Measurements from ENCODE around the gene NFIC.
"Not testable (repeated sequence)": the region's sequence is repeated elsewhere in the genome, so short reads cannot be mapped to it uniquely, and the experiment has no call there.

The NFIC gene

DNA sequence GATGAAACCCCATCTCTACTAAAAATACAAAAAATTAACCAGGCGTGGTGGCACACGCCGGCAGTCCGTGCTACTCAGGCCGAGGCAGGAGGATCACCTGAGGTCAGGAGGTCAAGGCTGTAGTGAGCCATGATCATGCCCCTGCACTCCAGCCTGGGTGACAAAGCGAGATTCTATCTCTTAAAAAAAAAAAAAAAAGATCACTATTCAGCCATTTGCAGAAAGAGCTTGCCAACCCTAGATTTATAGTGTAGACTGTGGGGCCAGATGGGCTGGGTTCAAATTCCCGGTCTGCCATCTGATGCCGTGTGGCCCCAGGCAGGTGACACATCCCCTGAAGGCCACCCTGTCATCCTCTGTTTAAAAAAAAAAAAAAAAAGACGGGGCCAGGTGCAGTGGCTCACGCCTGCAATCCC lies 85.1 kb downstream of the NFIC start:
- DNase-seq (ENCODE audit: low read depth in 2 of 2) = no peak

DNA sequence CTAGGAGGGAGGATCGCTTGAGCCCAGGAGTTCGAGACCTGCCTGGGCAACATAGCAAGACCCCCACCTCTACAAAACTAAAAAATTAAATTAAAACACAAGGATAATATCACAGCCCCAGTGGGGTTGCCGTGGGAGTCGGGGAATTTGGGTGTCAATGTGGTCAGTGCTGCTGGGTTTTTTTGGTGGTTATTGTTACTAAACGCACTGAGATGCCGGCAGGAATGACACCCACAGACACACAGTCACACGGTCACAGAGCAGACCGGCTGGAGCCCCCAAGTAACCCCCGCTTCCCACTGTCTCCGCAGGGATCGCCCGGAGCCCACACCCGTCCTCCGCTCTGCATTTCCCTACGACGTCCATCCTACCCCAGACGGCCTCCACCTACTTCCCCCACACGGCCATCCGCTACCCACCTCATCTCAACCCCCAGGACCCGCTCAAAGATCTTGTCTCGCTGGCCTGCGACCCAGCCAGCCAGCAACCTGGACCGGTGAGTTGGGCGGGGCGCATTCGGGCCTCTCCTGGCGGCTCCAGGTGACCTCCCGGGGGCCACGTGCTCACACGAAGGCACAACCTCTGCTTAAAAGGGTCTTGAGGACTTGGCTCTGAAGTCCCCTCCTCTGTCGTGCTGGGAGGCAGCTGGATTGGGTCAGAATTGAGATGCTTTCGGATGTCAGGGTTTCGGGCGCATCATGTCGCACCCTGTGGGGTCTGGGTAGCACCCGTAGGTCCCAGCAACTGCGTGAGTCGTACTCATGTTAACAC lies 86.0 kb downstream of the NFIC start:
- DNase-seq (ENCODE audit: low read depth in 2 of 2) = no peak

DNA sequence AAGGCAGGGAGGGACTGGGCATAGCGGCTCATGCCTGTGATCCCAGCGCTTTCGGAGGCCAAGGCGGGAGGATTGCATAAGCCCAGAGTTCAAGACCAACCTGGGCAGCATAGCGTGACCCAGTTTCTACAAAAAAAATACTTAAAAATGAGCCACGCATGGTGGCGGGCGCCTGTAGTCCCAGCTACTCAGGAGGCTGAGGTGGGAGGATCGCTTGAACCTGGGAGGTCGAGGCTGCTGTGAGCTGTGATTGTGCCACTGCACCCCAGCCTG lies 86.5 kb downstream of the NFIC start:
- DNase-seq (ENCODE audit: low read depth in 2 of 2) = not testable (repeated sequence)

DNA sequence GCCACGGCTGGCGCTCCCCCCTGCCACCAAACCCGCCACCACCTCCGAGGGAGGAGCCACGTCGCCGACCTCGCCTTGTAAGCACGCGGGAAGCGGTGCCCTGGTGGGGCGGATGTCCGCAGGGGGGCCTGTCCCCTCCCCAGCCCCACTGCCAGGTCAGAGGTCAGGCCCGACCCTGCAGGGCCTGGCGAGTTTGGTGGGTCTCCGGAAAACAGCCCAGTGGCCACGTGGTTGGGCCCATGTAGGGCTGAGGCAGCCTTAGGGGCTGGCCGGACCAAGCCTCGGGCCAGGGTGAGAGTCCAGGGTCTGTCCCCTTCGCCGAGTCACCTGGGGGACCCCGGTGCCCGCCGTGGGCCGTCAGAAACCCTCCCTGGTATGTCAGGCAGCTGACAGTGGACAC lies 87.5 kb downstream of the NFIC start:
- DNase-seq (ENCODE audit: low read depth in 2 of 2) = no peak

DNA sequence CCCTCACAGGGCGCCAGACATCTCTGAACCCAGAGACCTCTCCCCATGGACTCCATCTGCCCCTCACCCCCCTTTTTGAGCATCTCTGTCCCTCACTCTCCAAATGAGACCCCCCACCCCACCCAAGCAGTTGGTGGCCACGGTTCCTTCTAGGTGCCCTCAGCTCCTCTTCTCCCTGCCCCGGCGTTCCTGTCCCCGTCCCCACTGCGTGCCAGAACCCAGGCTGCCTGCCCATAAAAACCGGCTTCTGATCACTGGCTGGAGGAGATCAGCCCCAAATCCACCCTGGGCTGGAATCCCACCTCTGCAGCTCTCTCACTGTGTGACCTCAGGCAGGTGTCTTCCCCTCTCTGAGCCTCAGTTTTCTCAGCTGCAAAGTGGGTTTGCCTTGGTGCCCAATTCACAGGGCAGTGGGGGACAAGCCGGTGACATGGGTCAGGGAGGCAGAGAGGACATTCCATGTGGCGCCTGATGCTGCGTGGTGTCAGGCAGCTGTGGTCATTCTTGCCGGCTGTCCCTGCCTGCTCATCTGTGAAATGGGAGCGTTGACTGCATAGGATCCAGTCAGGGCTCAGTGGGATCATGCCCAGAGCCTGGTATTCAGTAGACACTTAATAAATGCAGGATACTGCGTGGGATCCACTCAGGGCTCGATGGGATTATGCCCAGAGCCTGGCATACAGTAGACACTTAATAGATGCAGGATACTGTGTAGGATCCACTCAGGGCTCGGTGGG lies 88.4 kb downstream of the NFIC start:
- DNase-seq (ENCODE audit: low read depth in 2 of 2) = no peak

DNA sequence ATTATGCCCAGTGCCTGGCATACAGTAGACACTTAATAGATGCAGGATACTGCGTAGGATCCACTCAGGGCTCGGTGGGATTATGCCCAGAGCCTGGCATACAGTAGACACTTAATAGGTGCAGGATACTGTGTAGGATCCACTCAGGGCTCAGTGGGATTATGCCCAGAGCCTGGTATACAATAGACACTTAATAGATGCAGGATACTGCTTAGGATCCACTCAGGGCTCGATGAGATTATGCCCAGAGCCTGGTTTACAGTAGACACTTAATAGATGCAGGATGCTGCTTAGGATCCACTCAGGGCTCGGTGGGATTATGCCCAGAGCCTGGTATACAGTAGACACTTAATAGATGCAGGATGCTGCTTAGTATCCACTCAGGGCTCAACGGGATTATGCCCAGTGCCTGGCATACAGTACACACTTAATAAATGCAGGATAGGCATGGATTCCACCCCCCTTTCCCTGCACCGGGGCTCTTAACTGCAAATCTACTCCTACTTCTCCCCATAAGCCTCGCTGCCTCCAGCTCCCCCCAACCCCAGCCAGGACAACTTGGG lies 89.1 kb downstream of the NFIC start:
- no peak for DNase-seq (ENCODE audit: low read depth in 2 of 2)

DNA sequence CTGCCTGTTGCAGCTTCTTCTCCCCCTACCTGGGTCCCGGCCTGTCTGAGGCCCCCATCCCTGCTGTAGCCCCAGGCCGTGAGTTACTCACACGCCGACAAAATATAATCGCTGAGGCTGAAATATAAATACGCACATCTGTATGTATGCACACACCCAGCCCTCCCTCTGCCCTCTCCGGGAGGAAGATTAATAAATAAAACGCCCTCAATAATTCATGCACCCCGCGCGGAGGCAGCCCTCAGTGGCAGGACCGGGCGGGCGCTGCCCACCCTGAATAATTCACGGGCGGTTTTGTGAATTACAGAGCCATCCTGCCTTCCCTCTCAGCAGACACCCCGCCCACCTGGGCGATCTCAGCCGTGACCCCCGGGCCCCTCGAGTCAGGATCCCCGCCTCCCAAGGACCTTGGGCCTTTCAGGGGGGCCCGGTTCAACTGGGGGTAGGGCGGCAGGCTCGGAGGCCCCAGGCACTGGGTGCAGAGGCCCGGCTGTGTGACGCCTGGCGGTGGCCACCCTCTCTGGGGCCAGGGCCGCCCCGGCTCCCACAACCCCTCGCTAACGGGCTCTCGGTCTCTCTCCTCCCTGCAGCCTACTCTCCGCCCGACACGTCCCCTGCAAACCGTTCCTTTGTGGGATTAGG lies 89.7 kb downstream of the NFIC start:
- DNase-seq (ENCODE audit: low read depth in 2 of 2) = no peak

DNA sequence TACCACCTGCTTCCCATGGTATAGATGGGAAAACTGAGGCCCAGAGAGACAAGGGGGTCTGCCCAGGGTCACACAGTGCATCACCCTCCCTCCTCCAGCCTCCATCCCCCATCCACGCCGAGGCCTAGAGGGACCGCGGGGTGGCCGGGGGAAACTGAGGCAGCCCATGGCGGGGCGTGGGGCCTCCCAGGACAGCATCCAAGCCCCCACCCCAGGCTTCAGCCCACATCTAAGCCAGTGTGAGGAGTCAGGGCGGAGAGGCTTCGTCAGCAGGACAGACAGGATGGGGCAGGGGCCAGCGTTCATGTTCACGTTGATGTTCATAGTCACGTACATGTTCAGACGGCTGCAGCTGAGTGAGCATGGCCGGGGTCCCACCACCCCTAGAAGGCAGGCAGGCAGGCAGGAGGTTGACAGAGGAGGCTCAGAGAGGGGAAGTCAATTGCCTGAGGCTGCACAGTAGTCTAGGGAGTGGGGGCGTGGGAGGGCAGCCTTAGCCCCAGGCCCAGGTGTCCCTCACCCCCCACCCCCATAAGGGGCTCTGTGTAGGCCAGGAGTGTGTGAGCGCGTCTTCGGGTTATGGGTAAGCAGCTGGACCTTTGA lies 90.6 kb downstream of the NFIC start:
- DNase-seq (ENCODE audit: low read depth in 2 of 2) = no peak

DNA sequence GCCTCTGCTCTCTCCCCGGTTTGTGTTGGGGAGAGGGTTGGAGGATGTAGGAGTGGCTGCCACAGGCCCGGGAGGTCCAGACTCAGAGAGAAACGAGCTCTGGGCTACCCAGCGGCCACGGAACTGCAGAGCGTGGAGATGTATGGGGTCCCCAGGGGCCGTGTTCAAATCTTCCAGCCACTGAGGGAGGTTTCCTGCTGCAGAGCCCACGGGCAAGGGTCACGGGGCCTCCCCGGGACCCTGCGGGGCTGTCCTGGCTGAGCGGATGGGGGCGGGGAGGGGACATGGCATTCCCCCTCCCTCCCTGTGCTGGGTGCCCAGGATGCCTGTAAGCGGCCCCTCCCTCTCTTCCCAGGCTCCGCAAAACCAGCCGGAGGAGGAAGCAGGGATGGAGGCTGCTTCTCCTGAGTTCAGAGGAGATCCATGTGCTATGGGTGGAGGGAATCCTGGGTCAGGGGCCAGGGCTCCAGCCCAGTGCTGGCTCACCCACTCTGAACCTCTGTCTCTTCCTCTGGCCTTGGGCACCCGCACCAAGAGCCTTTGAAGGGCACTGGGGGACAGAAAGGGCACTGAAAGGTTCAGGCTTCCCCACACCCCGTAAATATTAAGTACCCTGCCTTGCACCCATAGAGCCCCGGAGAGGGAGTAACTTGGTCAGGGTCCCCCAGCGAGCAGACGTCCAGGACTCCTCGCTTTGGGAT lies 91.3 kb downstream of the NFIC start:
- no peak for DNase-seq (ENCODE audit: low read depth in 2 of 2)

DNA sequence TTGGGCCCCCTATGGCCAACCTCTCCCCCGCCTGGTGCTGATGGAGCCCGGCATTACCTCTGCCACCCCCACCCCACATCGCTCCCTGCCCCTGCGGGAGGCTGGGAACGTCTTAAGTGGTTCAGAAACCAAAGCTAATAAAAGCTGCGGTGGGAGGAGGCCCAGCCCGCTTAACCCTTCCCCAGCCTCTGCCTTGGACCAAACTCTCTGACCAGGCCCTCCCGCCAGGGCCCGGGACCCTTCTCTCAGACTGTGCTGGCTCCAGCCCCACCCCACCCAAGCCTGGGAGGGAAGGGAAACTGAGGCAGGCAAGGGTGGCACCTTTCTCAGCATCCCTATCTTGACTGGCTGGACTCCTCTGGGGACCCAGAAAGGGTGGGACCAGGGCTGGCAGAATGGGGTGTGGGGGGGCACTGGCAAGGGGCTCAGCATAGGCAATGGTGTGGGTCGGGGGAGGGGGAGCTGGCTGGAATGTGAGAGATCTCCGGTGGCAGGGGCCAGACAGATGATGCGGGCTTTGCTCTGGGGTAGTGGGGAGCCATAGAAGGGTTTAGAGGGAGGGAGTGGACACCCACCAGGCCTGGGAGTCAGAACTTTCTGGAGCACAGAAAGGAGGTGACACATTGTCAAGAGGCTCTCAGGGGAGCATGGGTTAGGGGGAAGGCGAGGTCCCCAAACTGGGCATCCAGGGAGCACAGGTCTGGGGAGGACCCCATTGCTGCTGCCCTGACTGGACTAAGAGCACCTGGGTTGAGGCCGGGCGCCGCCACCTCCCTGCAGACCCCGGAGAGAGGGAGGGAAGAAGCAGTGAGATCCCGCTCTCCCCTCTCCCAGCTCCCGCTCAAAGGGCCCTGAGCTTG lies 92.1 kb downstream of the NFIC start:
- no peak for DNase-seq (ENCODE audit: low read depth in 2 of 2)

DNA sequence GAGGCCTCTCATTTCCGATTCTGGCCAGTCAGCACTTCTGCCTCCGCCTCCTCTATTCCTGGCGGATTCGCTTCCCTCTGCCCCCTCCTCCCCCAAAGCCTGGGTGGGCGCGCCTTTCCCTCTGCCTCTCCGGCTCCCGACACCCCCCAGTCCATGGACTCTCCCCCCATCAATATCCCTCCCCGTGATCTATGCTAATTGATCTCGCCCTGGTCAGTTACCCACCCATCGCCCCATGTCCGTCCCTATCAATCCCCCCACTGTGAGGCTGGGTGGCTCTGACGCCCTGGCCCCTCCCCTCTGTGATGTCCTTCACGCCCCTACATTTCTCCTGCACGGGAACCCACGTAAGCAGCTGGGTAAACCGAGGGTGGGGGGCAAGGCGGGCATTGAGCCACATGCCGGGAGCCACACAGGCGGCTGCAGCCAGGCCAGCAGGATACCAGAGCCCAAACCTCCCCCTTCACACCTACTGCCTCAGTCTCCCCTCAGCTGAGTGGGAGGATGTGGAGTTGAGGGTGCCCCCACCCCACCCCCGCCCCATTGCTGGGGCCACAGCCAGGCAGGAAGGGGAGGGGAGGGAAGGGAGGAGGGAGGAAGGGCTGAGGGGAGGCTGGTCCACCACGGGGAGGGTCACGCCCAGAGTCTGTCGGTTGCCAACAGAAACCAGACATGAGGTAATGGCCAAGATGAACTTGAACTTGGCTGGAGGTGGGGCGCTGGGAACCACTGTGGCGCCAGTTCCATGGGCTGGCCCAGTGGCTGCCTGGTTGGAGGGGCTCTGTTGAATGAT lies 92.9 kb downstream of the NFIC start:
- DNase-seq (ENCODE audit: low read depth in 2 of 2) = no peak

DNA sequence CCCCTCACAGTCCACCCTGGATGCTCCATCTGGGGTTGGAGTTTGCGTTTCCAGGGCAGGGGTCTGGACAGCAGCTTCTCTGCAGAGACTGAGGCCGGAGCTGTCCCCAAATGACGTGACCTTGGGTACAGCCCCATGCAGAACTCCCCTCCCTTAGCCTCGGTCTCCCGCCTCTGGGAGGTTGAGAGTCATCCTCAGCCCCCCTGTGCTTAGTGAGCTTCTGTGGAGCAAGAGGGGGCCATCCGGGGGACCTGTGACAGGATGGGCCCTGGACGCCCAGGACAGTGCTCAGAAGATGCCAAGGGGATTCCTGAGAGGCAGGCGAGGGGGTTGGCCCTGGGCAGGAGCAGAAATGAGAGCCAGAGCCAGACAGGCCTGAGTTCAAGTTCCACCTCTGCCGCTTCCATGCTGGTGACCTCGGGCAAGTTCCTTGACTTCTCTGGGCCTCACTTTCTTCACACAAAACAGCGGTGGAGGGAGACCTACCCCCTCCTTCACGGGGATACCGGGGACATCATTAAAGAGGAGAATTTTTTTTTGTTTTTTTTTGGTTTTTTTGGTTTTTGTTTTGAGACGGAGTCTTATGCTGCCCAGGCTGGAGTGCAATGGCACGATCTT lies 93.7 kb downstream of the NFIC start:
- DNase-seq (ENCODE audit: low read depth in 2 of 2) = no peak

DNA sequence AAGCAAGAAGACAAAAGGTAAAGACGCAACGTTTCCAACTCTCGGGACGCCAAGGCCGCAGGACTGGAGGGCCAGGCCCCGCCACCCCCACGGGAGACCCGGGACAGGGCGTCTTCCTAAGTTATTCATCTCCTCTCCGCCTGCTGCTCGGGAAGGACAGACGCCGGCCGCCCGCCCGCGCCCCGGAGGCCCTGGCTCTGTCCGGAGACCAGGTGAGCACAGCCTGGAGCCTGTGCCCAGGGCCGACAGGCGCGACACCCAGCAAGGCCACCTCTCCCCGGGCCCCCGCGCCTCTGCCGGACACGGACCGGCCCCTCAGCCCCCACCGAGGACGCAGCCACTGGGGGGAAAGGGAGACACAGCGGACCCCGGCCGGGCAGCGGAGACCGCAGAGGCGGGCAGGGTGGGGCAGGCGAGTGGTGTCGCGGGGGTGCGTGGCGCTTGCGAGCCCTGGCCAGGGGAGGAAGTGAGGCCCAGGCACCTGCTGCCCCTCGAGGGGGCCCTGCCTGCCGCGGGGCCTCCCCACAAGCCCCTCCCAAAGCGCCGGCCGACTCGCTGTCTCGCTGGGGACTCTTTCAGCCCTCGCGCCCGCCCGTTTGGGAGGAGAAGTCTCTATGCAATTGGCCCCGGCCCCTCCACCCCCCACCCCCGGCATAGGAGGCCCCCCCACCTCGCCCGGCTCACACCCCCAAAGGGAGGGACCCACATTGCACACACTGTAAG lies 96.8 kb downstream of the NFIC start:
- DNase-seq (ENCODE audit: low read depth in 2 of 2) = no peak

DNA sequence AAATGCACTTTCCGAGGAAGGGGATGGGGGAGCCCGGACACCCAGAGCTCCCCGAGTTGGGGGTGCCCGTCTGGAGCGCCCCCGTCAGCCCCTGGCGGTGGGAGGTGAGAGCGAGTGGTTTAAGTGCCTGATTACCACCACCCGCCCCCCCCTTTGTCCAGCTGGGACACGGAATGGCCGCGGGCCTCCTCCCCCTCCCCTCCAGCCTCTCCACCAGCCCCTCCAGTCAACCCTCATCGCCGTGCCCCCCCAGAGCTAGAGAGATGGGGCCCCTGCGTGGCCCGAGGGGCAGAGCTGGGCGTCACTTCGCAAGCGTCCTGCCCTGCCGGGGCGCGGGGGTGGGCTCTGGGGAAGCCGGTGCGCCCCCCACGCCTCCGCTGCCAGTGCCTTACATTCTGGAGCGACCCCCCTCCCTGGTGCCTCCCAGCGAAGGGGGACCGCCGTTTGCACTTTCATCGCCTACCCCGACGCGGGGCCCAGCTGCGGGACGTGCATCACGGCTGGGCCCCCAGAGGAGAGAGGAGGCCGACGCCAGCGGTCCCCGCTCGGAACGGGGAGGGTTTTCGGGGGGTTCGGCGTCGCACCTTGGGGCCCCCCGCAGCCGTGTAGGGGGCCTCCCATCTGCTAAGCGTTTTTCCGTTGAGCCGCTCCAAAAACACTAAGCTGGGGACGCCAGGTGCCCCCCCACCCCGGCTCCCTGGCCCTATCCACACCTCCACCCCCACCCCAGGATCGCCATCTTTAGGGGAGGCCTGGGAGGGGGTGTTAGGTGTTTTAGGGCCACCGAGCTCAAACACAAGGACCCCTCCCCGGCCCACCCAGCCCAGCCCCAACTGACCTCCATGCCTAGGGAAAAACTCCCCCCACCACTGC lies 97.6 kb downstream of the NFIC start:
- no peak for DNase-seq (ENCODE audit: low read depth in 2 of 2)

DNA sequence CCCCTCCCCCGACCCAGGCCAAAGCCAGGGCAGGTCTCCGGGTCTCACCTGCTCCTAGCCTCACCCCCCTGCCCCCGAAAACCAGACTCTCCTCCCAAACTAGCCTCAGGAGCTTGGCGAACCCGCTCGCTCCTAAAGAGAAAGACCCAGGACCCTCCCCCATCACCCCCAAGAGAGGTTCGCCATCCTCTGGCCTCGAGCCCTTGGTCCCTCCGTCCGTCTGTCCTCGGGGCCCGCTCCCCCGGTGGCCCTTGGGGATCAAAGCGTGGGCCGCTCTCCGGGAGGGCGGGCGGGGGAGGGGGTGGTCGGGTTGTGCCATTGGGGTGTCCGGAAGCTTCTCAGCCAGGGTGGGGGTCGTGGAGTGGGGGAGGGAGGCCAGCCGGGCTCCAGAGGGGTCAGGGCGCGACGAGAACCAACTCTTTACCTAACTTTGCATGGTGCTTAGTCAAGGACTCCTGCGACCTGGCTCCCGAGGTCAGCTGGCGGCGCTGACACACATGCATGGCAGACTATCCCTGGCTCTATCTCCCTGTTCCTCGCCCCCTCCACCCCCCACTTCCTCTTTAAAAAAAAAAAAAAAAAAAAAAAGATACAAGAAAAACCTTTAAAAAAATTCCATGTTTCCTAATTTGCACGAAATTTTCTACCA lies 98.3 kb downstream of the NFIC start:
- DNase-seq (ENCODE audit: low read depth in 2 of 2) = no peak

DNA sequence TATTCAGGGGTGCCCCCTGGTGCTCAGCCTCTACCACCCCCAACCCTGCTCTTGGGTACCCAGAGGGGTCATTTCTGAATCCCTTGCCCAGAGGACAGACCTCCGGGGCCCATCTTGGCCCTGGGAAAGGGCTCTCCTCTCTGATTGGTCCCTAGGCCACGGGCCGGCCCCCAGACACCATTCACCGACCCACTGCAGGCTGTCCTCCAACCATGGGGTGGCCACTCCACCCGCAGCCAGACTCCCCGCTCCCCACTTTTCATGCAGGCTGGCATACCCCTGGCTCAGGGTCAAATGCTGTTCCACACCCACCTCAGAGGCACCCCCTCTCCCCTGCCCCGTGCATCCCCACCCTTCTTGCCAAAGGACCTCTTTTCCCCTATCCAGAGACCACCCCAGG lies 99.2 kb downstream of the NFIC start:
- DNase-seq (ENCODE audit: low read depth in 2 of 2) = no peak

DNA sequence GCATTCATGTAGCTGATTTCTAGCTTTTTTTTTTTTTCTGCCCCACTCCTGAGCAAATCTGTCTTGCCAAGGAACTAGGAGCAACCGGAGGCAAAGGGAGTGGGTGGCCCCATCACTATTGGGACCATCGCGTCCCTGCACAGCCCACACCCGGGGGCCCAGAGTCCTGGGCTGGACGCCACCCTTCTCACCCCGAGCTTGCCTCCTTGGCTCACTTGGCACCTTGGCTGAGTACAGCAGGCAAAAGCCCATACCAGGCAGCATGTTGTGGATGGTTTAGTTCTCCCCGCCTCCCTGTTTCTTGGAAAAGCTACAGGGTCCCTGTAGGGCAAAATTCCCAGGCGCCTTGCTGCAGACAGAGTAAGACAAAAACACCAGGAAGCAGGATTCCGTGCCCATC lies 100.3 kb downstream of the NFIC start:
- no peak for DNase-seq (ENCODE audit: low read depth in 2 of 2)

All from activated CD4-positive, alpha-beta T cell treated with anti-CD3 and anti-CD28 coated beads for 24 hours (primary cell).